GM19468 (cell line): ENCODE measurements around the gene ESYT1.
"Not testable (repeated sequence)": the region's sequence is repeated elsewhere in the genome, so short reads cannot be mapped to it uniquely, and the experiment has no call there.

Experiments
- ATAC-seq: cut with Tn5 transposase; IDR thresholded peaks from one replicate; pipeline ENCODE4 v1.9.1; 2021; ENCODE audit warnings: mild to moderate bottlenecking, moderate library complexity, moderate number of reproducible peaks; ENCODE audit not compliant: unreplicated experiment; ENCODE audit errors: extremely low read depth

Gene ESYT1

DNA sequence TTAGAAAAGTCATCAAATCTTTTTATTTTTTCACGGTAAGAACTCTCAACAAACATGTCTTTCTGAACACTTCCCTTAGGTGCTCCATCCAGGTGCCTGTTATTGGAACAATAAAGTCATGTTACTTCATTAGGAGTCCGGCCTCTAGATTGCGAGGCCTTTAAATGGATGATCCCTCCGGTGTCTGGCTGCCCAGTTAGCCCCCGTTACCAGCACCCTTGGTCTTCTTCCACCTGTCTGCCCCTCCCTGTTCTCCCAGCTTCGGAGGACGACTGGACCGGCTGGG lies 24.3 kb upstream of the ESYT1 start:
- no peak for ATAC-seq

GRCh38 chr12:56104109-56104814 lies 23.8 kb upstream of the ESYT1 start, which contains the start of gene PA2G4:
Gene PA2G4, plus strand, starts transcription at chr12:56104559. Its CDS starts 179 bp downstream, at chr12:56104738.
- ATAC-seq, result peak; percentile 86

- no peak for ATAC-seq
Observed at GRCh38 chr12:56104815-56105608, 23.1 kb upstream of the ESYT1 start.

GRCh38 chr12:56105609-56105902 lies 22.5 kb upstream of the ESYT1 start:
- no peak for ATAC-seq

DNA sequence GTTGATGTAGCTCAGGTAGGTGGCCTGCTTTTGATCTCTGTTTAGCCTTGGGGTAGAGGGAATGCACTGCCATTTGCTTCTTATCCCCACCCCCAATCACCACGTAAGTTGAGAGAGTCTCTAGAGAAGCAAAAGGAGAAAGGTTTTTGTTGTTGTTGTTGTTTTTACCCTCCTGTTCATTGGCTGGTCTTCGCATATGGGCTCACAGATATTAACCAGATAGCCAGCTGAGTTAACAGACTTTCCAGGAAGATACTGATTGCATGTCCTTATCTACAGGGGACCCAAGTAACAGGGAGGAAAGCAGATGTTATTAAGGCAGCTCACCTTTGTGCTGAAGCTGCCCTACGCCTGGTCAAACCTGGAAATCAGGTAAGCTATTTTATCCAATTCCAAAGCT lies 20.8 kb upstream of the ESYT1 start:
- ATAC-seq, result no peak

DNA sequence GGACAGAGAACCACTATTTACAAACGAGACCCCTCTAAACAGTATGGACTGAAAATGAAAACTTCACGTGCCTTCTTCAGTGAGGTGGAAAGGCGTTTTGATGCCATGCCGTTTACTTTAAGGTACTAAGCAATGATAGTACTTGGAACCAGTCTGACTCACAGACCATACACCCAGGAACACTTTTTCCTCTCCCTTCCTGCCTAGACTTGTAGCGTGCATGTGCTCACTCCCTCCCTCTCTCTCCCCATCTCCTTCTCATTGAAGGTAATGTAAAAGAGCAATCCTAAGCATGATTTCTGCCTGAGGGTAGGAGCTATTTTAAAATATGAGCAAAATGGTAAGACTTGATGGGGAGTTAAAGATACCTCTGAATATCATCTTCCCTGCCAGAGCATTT lies 17.5 kb upstream of the ESYT1 start:
- no peak for ATAC-seq

GRCh38 chr12:56114084-56114483 lies 14.0 kb upstream of the ESYT1 start:
- no peak for ATAC-seq

- no peak for ATAC-seq
Observed at GRCh38 chr12:56115329-56115728, 12.7 kb upstream of the ESYT1 start.

- ATAC-seq, result no peak
Observed at GRCh38 chr12:56116267-56117081, 11.6 kb upstream of the ESYT1 start, which contains the start of gene RPL41. Gene RPL41, plus strand, starts transcription at chr12:56116633.

- not testable (repeated sequence) for ATAC-seq
Observed at GRCh38 chr12:56117082-56117706, 10.9 kb upstream of the ESYT1 start.

DNA sequence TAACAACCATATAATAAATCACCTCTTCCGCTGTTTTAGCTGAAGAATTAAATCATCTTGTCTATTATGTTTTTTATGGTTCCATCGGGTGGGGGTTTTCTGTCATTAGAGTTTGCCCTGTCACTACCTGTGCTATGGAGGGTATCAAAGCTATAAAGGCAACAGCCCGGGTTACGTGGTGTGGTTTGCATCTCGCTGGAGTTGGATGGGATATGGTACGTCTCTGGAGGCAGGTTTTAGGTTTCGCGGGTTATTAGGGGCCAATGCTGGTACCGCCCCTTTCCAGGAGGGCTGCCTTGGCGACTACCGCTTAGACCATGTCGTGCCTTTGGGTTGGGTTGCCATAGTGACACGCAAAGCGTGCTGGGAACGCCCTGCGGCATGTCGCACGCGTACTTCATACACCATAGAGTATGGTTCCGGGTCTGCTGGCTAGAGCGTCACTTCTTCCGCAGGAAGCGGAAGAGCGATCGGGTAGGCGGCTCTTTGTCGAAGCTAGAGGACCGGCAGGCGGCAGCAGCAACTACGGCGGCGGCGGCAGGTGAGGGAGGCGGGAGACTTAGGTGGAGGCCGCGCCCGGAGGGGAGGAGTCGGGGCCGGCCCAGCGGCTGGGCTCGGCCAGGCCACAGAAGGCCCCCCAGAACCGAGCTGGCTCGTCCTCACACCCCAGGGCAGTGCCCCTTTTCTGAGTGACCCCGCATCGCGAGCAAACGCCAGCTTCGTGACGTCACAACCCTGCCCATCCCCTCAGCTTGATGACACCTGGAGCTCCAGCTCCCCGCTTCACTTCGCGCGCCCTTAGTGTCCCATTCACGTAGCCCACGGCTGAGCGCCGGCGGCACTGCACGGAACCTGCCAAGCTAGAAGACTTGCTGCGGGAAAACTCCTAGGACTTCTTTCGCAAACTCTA lies 10.0 kb upstream of the ESYT1 start, which contains the start of gene ZC3H10:
TSS of gene ZC3H10 (plus strand) at position 489 of the 910 bp plus-strand sequence. CDS start 2,297 bp downstream, outside the sequence.
- peak; percentile 87 for ATAC-seq

- ATAC-seq, result no peak
Observed at GRCh38 chr12:56118688-56119357, 9.2 kb upstream of the ESYT1 start.

DNA sequence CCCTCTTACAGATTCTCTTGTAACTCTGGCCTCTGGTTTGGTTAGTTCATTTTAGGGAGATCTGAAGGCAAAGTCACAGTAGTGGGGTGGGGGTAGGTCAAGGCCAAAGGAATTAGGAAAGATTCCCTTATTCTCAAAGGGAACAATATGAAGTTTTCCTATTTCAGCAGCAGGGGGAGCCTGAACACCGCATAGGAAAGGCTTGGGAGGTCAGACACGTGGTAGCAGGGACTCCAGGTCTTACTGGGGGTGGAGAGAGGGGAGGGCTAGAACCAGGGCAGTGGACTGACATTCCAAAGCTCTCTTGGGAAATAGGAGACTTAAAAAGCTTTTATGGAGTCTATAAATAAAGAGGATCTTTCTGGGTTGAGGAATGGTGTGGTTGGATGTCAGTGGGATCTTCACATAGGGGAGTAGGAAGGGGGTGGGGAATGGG lies 8.7 kb upstream of the ESYT1 start:
- ATAC-seq, result no peak

DNA sequence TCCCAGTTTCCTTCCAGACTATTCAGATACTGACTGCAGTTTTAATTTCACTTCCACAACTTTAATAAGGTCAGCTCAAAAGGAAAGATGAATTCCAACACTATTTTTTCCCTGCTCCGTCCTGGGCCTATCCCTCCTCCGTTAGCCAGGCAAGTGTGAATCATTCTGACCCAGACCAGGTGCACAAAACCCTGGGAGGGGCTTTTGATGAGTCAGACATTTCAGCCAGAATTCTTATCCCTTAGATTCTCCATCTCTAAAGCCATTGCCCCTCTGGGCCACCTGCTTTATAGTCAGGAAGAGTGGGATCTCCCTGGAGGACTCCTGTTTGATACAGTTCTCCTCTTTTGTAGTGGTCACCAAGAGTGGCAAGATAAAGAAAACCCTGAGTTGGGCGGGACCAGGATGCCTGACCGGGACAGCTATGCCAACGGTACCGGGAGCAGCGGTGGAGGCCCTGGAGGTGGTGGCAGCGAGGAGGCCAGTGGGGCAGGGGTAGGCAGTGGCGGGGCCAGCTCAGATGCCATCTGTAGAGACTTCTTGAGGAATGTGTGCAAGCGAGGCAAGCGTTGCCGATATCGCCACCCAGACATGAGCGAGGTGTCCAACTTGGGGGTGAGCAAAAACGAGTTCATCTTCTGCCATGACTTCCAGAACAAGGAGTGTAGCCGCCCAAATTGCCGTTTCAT lies 7.8 kb upstream of the ESYT1 start:
- ATAC-seq, result no peak

DNA sequence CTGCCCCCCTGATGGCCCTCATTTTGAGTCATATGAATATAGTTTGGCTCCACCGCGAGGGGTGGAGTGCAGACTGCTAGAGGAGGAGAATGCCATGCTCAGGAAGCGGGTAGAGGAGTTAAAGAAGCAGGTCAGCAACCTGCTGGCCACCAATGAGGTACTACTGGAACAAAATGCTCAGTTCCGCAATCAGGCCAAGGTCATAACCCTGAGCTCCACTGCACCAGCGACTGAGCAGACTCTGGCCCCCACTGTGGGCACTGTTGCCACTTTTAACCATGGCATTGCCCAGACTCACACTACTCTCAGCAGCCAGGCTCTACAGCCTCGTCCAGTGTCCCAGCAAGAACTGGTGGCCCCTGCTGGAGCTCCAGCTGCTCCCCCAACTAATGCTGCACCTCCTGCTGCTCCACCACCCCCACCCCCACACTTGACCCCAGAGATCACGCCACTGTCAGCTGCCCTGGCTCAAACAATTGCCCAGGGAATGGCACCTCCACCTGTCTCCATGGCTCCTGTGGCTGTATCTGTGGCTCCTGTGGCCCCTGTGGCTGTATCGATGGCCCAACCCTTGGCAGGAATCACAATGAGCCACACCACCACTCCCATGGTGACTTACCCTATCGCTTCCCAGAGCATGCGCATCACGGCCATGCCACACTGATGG lies 6.7 kb upstream of the ESYT1 start:
- ATAC-seq, result no peak

- no peak for ATAC-seq
Observed at GRCh38 chr12:56122637-56123036, 5.4 kb upstream of the ESYT1 start.

DNA sequence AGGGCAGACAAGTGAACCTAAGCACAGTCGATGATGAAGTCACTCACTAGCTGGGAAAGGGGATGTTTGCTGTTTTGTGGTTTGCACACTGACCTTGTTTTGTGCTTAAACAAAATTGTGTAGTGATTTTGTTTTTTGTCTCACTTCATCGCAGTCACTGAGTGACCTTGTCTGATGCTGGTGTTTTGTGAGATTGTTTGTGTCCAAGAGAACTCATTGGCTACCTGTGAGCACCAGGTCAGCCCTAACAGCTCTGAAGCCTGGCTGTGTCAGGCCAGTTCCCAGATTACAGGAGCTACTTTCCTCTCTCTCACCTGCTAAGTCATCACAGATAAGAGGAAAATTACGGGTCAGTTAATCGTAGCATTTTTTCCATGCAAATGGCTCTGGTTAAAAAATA lies 3.9 kb upstream of the ESYT1 start:
- no peak for ATAC-seq

GRCh38 chr12:56126732-56127239 lies 1.3 kb upstream of the ESYT1 start:
- ATAC-seq, result no peak
